Hematopoietic multipotent progenitor cell treated with erythropoietin and hydrocortisone succinate and interleukin-3 and kit ligand, for 17 days (in vitro differentiated cells): ENCODE results near the gene PPP2R1B.
"Not testable (repeated sequence)": the region's sequence is repeated elsewhere in the genome, so short reads cannot be mapped to it uniquely, and the experiment has no call there.

Experiments used
- DNase-seq: peaks from one replicate; pipeline ENCODE4 v3.0.0-alpha.2; 2015; ENCODE audit warnings: low spot score

The PPP2R1B gene

DNA sequence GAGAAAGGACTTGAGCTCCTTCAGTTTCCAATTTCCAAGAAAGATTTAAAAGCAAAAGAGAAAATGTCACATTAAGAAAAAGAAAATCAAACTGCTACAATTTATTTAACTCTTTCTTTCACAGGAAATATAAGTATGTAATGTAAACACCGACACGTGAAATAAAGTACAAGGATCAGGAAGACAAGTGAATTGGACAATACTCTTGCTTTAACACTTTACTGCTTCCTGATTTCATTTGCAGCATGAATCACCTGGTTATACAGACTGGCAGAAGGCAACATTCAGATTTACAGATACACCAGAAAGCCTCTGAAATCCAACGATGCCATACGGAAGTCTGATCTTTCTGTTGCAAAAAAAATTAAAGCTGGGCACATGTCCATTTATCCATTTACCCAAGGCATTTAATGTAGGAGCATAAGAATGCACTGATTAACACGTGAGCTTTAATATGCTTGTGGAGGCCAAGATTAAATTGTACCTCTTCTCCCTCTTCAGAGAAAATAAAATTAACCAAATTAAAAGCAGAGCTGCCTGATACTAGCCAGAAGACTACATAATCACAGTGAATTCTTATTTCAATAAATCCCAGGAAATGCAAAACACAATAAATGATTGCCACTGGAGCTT lies 16.0 kb upstream of the PPP2R1B start:
- no peak for DNase-seq

DNA sequence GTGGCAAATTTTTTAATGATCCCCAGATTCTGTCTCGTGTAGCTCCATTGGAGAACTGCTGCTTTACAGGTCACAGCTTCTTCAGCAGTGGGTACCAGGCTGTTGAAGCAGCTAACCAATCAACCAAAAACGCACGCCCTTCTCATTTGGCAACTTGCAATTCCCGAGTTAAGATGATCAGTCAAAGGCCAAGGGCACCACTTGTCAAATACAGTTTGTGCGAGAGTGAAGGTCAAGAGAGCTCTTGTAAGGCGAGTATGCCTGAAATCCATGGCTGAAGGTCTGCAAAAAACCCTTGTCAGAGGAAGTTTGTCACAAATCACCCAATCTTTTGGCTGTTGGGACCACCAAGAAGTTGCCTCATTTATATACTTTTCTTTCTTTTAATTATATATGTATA lies 12.9 kb upstream of the PPP2R1B start:
- no peak for DNase-seq

DNA sequence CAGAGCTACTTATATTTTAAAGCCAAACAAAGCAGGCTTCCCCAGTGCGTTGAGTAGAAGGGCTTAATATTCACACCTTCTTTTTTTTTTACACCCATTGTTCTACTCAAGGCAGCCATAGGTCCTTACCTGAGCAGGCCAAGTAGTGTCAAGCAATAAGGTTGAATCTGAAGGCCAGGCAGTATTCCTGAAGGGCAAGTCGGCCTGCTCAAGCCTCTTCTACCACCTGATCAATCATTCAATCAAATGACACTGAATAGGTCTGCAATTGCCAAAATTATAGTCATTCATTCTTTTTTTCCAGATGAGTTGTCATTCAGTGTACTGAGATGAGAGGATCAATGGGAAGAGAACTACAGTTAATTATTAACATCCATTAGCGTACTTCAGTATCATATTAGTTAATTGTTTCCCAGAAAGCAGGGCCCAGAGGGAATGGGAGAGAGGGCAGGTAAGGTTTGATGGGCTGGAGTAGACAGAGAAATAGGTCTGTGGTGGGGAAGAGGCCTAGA lies 11.9 kb upstream of the PPP2R1B start:
- DNase-seq, result no peak

DNA sequence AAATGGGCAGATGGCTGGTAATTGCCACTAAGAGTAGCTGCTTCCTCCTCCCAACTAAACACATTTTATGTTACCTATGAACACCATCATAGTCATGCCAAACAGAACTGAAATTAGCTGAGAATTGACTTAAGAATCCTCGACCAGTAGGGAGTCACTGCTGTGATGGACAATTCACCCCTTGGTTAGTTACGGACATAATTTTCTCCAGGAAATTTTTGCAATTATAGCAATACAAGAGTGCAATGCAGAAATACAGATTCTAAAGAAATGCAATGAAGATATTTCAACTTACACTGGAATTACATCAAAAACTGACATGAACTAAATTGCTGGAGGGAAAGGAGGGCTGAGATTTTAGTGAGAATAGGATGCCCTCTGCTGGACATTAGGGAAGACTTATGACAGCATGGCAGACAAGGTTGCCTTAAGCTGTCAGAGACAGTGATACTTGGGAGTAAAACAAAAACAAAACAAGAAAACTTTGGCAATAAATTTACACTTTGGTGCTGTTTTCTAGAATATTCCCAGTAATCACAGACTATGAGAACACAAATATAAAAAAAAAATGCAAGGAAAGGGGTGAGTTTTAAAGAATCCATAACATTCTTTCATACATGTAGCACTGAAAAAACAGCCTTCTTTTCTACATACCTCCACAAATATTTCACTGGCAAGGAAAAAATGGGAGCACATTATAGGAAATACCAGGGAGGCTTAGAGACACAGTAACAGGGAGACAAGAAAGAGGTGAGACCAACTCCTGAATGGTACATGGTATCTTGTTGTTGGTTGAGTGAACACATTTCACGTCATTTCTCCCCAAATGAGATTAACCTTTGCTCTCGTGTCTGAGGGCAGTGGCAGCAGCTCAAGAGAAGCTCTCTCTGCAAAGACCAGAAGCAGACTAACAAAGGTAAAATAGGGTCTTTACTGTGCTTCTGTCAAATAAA lies 11.2 kb upstream of the PPP2R1B start:
- DNase-seq, result peak; percentile 83

DNA sequence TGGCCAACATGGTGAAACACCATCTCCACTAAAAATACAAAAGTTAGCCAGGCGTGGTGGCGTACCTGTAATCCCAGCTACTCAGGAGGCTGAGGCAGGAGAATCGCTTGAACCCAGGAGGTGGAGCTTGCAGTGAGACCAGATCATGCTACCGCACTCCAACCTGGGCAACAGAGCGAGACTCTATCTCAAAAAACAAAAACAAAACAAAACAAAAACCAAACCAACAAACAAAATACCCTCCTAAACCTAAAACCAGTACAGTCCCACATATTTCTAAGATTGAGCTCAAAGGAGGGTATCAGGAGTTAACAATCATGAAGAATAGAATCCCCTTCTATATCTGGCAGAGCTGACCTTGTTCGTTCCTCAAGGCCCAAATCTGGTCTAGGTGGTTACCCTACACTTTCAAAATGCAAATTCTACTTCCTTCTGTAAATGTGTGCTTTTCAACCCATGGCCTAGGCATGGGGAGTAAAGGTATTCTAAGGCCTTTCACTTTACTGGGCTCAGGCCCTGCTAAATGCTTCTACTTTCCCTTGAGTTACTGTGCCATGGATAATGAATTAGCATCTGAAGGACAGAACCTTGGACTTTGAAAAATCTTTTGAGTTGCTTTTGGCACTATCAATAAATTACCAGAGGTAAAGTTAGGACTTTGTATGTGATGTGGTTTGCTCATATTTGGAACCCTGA lies 10.4 kb upstream of the PPP2R1B start:
- DNase-seq, result no peak

DNA sequence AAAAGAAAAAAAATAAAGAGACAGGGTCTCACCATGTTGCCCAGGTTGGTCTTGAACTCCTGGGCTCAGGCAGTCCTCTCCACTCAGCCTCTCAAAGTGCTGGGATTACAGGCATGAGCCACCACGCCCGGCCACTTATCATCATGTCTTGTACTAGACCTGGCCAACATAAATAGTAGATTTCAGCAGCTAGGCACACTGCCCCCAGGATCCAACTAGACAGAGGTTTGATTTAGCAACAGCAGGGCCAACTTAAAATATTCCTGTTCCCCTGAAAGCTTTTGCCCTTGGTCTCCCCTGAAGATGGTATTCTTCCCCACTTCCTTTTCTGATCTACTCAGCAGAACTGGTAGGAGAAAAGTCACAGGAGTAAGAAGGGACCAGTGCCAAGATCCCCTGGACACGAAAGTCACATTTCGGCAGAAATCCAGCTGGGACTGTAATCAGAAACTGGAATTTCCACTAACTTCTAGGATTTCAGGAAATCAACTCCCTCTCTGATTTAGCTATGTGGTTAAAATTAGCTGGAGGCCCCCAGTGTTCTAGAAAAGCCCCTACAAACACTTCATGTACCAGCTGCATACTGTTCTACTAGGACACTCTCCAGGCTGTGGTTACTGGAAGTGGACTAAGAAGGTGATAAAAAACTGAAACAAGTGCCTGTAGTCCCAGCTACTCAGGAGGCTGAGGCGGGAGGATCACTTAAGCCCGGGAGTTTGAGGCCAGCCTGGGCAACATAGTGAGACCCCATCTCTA lies 8.9 kb upstream of the PPP2R1B start:
- DNase-seq, result no peak

DNA sequence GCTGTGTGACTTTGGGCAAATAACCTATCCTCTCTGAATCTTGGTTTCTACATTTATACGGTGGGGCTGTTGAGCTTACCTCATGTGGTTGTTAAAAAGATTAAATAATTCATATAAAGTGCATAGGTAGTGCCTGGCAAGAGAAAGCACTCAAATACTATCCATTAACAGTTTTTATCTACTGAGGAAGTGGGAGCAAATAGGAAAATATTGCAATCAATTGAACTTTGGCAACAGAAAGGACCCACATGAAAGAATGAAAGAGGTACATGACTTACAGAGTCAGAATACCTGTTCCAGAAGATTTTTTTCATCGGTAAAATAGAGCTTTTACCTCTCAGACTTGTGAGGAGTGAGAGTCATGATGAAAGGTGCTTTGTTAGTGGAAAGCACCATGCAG lies 6.3 kb upstream of the PPP2R1B start:
- DNase-seq, result no peak

DNA sequence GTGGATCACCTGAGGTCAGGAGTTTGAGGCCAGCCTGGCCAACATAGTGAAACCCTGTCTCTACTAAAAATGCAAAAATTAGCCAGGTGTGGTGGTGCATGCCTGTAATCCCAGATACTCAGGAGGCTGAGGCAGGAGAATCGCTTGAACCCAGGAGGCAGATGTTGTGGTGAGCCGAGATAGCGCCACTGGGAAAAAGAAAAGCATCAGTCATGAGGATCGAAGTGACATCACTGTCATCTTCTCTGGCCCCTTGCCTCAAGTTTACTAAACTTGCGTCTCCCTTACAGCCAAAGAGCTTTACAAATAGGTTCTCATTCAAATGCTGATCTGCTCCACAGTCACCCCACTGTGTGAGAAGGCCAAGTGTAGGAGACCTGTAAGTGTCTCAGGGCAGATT lies 5.0 kb upstream of the PPP2R1B start:
- not testable (repeated sequence) for DNase-seq

DNA sequence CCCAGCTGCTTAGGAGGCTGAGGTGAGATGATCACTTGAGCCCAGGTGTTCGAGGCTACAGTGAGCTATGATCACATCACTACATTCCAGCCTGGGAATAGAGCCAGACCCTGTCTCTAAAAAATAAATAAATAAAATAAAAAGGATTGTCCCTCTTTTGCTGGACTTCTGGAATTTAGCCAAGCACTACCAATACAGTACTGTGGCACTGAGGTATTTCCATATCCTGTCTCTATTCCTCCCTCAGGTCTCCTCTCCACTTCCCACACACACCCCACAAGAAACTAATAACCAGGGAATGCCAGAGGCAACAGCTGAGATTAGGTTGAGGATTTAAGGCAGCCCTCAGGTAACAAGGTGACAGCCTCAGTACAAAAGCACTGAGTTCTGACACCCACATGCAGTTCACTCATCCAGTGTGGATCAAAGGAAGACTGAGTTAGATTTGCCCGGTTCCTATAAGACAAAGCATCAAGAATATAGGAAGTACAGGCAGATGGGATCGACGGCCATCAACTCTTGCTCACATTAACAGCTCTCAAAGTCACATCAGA lies 4.5 kb upstream of the PPP2R1B start:
- DNase-seq, result no peak

DNA sequence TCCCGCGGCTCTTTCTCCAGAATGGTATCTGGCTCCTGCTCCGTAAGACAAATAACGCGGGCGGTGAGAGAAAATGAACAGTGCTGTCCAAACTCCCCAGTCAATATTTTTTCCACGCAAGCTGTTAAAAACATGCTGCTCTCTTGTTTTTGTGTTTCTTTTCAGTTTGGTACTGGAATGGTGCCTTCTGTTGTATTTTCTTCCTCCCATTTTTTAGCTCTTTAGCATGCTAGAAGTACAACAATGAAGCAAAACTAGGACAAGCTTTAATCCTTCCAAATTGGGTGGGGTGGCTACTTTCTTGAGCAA lies 599 bp upstream of the PPP2R1B start:
- no peak for DNase-seq

DNA sequence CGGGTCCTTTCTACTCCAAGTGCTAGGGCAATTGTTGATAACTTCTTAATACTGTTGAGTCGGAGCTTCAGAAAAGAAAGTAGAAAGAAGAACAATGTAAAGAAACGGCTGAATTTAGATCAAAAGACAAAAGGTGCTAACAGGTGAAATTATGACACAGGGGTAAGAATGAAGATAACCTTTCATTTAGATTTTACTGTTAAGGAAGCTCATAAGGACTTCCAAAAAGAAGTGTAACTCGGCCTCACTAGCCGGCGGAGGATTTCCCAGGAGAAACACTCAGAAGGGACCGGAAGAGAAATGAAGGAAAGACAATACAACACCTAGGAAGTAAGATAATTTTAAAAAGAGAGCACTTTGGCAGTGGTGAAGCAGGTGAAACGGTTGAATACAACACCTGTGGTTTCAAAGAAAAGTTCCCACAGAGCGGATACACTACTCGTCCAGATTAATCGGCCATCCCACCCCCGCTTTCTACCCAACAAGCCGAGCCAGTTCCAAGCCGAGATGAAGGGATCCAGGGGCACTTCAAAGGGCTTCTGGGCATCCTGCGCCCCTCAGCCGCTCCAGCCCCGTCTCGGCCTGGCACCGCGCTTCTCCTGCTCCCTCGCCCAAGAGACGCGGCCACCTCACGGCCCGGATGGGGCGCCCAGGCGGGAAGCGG lies 737 bp downstream of the PPP2R1B start:
- peak; percentile 33 for DNase-seq

DNA sequence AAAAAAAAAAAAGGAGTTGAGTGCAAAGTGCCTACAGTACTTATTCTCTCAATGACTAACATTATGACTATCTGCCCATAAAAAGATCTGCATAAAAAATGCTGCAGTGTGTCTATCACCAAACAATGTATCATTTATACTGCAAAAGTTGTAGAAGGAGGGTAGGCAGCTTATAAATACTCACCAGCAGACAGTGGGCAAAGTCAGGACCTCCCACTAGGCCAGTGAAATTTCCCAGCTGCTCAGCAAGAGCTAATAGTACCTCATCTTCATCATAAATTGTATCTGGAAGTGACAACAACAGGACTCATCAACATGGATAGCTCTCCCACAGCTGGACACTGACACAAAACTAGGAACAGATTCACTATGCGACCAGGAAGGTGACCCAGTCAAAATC lies 1.6 kb downstream of the PPP2R1B start:
- DNase-seq, result peak; percentile 15

DNA sequence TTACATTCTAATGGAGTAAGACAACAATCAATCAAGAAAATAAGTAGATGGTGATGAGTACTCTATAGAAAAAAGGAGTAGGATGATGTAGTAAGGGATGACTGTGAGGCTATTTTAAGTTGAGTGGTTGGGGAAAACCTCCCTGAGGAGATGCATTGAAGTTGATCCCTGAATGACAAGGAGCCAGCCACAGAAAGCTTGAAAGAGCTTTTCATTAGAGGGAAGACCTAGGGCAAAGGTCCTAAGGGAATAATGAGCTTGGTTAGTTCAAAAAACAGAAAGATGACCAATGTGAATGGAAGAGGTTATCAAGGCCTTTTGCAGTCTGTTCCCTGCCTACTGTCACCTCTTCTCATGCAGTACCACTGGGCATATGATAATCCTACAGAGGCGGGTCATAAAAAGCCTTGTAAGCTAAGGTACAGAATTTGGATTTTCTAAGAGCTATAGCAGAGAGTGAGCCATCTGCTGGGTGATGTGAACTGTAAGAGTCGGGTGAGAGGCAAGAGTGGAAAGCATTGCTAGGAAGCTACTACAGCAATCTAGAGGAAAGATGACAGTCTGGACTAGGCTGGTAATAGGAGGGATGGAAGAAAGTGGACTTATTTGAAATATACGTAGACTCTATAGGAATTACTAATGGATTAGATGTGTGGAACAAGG lies 3.1 kb downstream of the PPP2R1B start:
- no peak for DNase-seq

DNA sequence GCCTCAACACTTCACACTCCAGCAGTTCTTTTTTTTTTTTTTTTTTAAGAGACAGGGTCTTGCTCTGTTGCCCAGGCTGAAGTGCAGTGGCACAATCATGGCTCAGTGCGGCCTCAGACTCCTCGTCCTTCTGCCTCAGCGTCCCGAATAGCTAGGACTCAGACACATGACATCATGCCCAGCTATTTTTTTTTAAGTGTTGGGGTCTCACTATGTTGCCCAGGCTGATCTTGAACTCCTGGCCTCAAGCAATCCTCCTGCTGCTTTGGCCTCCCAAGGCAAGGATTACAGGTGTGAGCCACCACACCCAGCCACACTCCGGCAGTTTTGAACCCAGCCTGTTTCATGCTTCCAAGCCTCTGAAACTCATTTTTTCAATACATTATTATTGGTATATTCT lies 3.7 kb downstream of the PPP2R1B start:
- DNase-seq, result no peak

DNA sequence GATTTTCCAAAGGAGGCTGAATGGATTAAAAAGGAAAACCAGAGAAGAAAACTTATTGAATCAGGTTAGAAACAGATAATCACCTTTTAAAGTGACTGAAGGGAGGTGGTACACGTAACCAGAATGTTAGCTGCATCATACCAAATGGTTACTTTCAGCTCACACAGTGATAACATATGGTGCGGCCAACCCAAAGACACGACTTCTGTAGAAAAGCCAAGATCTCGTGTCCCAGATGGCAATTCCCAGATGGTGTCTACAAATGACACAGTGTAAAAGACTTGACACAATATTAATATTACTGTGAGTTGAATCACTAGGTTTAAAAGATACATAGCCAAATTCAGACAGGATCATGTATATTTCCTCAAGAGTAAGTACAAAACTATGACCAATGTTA lies 5.2 kb downstream of the PPP2R1B start:
- no peak for DNase-seq

DNA sequence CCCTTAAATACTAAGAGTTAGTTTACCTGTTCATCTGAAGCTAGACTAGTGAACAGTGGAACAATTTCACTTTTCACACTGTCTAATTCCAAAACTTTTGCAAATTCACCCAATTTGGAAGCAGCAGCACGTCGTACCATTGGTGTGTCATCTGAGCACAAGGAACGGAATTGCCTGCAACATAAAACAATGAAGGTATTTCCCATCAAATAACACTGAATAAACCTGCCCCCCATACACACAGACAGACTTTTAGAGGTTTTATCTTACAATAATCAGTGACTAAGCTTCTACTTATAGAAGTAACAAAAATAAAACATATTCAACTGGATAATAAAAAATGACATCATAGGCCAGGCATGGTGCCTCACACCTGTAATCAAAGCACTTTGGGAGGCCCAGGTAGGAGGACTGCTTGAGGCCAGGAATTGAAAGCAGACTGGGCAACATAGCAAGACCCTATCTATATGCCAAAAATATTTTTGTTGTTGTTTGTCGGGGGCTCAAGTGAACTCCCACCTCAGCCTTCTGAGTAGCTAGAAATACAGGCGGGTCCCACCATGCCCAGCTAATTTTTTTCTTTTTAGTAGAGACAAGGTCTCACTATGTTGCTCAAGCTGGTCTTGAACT lies 6.3 kb downstream of the PPP2R1B start:
- DNase-seq, result no peak

DNA sequence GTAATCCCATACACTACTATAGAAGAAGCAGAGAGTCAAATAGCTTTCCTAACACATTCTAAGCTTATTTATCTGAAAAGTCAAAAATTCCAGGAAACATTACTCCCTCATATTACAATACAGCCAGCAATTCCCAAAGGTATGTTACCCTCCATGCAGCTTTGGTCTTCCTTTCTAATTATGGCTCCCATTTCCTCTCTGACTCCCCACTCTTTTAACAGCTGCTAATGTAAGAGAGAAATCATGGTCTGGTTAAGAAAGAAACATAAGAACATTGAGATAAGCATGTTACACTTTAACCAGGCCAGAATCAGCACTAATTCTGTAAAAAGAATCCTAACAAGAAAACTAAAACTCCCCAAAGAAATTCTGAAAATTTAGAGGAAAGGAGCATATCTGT lies 6.8 kb downstream of the PPP2R1B start:
- DNase-seq, result no peak

DNA sequence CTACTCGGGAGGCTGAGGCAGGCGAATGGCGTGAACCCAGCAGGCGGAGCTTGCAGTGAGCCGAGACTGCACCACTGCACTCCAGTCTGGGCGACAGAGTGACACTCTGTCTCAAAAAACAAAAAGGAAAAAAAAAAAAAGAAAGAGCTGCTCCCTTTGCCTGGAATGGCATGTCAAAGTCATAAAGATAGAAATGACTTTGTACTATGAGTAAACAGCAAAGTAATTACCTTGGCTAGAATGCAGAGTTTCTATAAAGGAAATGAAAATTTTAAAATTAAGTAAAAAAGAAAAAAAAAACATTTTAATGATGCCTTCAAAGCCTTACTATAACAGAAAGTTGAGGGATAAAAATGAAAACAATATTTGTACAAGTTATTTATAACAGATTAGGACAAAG lies 10.1 kb downstream of the PPP2R1B start:
- no peak for DNase-seq

DNA sequence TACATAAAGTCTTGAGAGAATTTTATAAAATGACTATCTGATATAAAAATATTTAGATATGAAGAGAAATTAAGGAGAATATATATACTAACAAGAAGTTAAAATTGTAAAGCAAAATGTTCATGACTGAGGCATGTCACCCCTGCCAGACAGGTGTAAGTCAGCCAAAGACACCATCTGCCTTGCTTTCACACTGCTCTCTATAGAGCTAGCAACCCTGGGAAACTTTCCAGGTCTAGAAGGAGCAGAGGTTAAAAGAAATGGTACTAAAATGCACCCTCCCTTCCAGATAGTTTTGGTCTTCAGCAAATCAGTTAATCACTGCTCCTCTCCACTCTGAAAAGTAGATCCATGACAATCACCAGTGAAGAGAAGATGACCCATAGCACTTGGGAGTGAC lies 16.5 kb downstream of the PPP2R1B start:
- DNase-seq, result no peak
